Activated T-cell treated with anti-CD3 and anti-CD28 coated beads for 24 hours (primary cell): Measurements from ENCODE around the gene PRDX5.

Source experiments
- DNase-seq: peaks from one replicate; pipeline ENCODE4 v3.0.0-alpha.2; 2020; ENCODE audit warnings: low read depth

Gene PRDX5

GRCh38 chr11:64362339-64362738 lies 44.4 kb downstream of the PRDX5 start:
- no peak for DNase-seq

GRCh38 chr11:64364435-64364834 lies 46.5 kb downstream of the PRDX5 start:
- no peak for DNase-seq

GRCh38 chr11:64364911-64365310 lies 47.0 kb downstream of the PRDX5 start:
- DNase-seq: no peak

- no peak for DNase-seq
These were observed 48.8 kb downstream of the PRDX5 start for GRCh38 chr11:64366751-64367150.

- no peak for DNase-seq
These were observed 50.2 kb downstream of the PRDX5 start for GRCh38 chr11:64367931-64368672.

- DNase-seq: no peak
These were observed 50.8 kb downstream of the PRDX5 start for GRCh38 chr11:64368673-64369074.

- no peak for DNase-seq
These were observed 51.8 kb downstream of the PRDX5 start for GRCh38 chr11:64369440-64370421.

GRCh38 chr11:64371201-64371600 lies 53.3 kb downstream of the PRDX5 start:
- DNase-seq: no peak
